K562 treated with DMSO at 1 percent for 48 hours (cell line): Measurements from ENCODE around the gene RBMY1E. TPM values are rescaled to one million over a fixed set of nuclear protein-coding genes. Genes with fewer than 3 reads are reported as not detected.

Experiments used
- total RNA-seq: library from RNA; unstranded; fragments of 300-600 nt; gene quantifications from 2 replicates; pipeline ENCODE4 v1.2.3, GENCODE V29; 2022; ENCODE audit warnings: low replicate concordance; ENCODE audit errors: extremely low read depth

Gene RBMY1E
- not detected in 2 replicates for total RNA-seq

DNA sequence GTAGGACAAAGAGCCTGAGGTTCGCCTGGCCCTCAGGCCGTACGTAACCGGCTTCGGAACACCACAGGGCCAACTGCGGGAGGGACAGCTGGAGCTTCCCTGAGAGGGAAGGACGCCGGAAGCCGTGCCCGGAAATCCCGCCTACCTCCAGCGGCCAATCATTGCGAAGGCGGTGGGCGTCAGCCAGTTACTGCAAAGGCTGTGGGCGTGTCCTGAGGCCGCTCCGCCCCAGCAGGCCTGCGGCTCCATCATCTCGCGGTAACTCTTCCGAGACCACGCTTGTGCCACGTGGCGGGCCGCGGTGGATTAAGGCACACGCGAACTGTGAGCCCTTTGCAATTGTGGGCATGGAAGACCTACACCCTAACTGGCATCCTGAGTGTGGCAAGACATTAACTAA, at the start of gene RBMY1E:
TSS of gene RBMY1E (minus strand) at position 101 of the 400 bp plus-strand sequence. CDS start 1,978 bp downstream, outside the sequence.

DNA sequence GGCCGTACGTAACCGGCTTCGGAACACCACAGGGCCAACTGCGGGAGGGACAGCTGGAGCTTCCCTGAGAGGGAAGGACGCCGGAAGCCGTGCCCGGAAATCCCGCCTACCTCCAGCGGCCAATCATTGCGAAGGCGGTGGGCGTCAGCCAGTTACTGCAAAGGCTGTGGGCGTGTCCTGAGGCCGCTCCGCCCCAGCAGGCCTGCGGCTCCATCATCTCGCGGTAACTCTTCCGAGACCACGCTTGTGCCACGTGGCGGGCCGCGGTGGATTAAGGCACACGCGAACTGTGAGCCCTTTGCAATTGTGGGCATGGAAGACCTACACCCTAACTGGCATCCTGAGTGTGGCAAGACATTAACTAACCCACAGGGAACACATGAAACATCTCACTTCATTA, 23.4 kb downstream of the RBMY1E start, which contains the start of gene RBMY1D:
TSS of gene RBMY1D (minus strand) at position 101 of the 400 bp plus-strand sequence. CDS start 2,013 bp downstream, outside the sequence.

Other genes starting within 250 kb of the RBMY1E start
- not detected in 2 replicates for gene RBMY1D, start 23.5 kb downstream of the RBMY1E start, total RNA-seq